Uterus (tissue), 2 donors: ENCODE data around the gene NLN.

Experiments
- CTCF ChIP-seq, 4 experiments: fragments of 200-600 bp in 2 of 4; fragments of 450-650 bp in 2 of 4; sonication (generic) in 2 of 4; IDR thresholded peaks; one replicate each; pipeline ENCODE4 v1.5.1; 2016 to 2019; ENCODE audit warnings: antibody characterized with exemption in 4 of 4, mild to moderate bottlenecking in 2 of 4, moderate library complexity in 1 of 4
- POLR2A ChIP-seq, 2 donors: fragments of 450-650 bp; IDR thresholded peaks; one replicate each; pipeline ENCODE4 v1.6.1; 2016; ENCODE audit warnings: antibody characterized with exemption in 2 of 2, mild to moderate bottlenecking in 1 of 2, moderate library complexity in 1 of 2

GRCh38 chr5:65866837-65867521 is 145.0 kb downstream of the NLN start:
- TF ChIP-seq CTCF (IDR thresholded peaks at IDR 0.05): no peak
- TF ChIP-seq POLR2A (IDR thresholded peaks at IDR 0.05): no peak
